Esophagus (tissue), 2 donors: ENCODE measurements around the gene AGAP3. TPM values are rescaled to one million over a fixed set of nuclear protein-coding genes. Genes with fewer than 3 reads are reported as not detected.

ENCODE experiments used
- H3K27ac ChIP-seq, 2 donors: one replicate each; pipeline ENCODE4 v1.5.1; 2013; ENCODE audit warnings: low read depth in 2 of 2, mild to moderate bottlenecking in 2 of 2, inconsistent platforms in 1 of 2, low read length in 1 of 2, moderate library complexity in 1 of 2
- H3K27me3 ChIP-seq, 2 donors: one replicate each; pipeline ENCODE4 v1.6.1; 2013; ENCODE audit warnings: low read length in 2 of 2, control low read depth in 1 of 2, mild to moderate bottlenecking in 1 of 2; ENCODE audit not compliant: insufficient read depth in 2 of 2, control insufficient read depth in 1 of 2
- H3K36me3 ChIP-seq, 2 donors: one replicate each; pipeline ENCODE4 v1.6.1; 2013; ENCODE audit warnings: low read length in 1 of 2; ENCODE audit not compliant: control insufficient read depth in 2 of 2, insufficient read depth in 2 of 2
- H3K4me1 ChIP-seq, 2 donors: one replicate each; pipeline ENCODE4 v1.6.1; 2013; ENCODE audit warnings: low read length in 1 of 2; ENCODE audit not compliant: control insufficient read depth in 2 of 2, insufficient read depth in 2 of 2
- H3K4me3 ChIP-seq, 2 donors: one replicate each; pipeline ENCODE4 v1.5.1; 2013; ENCODE audit warnings: low read length in 2 of 2, mild to moderate bottlenecking in 2 of 2, low read depth in 1 of 2, moderate library complexity in 1 of 2
- H3K9me3 ChIP-seq, 2 donors: one replicate each; pipeline ENCODE4 v1.6.1; 2013; ENCODE audit warnings: mild to moderate bottlenecking in 2 of 2, low read depth in 1 of 2, low read length in 1 of 2, moderate library complexity in 1 of 2; ENCODE audit not compliant: control insufficient read depth in 2 of 2, insufficient read depth in 1 of 2
- WGBS, 2 donors: extraction: QIAGEN DNeasy Blood & Tissue Kit; methylation state at CpG; one replicate each; pipeline ENCODE4 v1.1.7; 2013; 5-methylcytosine and 5-hydroxymethylcytosine counted together
- polyA plus RNA-seq, 2 donors: library from polyadenylated mRNA; stranded (reverse); fragments of 200-250 nt; gene quantifications; one replicate each; pipeline ENCODE4 v1.2.3, GENCODE V29; 2013
- donor health status: healthy with polysubstance abuse.
- donor health status: Bipolar disorder and iron deficiency.

AGAP3 gene
- polyA plus RNA-seq, 2 donors = 60.8 to 98.8 TPM

DNA sequence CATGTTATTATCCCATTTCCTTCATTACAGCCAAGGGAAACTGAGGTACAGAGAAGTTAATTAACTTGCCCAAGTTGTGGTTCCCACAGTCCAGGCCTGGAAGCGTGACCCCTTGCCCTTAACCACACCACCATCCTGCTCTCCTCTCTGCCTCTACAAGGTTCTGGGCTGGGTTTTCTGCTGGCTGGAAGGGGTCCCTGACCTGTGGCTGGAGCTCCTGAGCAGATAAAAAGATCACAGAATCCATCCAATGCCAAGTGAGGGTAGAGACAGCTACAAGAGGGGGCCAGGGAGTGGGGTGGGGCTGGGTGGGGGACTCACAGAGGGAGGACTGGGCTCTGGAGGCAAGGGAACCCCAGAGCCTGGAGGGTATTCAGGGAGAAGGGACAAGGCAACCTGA lies 91.0 kb downstream of the AGAP3 start:
- no peak overlapping the region for H3K27ac ChIP-seq
- peaks cover 0 to 5% of the 10 kb centered on the region in 2 donors for H3K9me3 ChIP-seq
- H3K36me3 ChIP-seq = no peaks in the 10 kb centered on the region
- H3K27me3 ChIP-seq = no peaks in the 10 kb centered on the region
- H3K4me1 ChIP-seq = no peaks in the 10 kb centered on the region
- WGBS, 2 donors = 88% methylated on average over 1 of the region's 1 CpG
- no peak overlapping the region for H3K4me3 ChIP-seq

DNA sequence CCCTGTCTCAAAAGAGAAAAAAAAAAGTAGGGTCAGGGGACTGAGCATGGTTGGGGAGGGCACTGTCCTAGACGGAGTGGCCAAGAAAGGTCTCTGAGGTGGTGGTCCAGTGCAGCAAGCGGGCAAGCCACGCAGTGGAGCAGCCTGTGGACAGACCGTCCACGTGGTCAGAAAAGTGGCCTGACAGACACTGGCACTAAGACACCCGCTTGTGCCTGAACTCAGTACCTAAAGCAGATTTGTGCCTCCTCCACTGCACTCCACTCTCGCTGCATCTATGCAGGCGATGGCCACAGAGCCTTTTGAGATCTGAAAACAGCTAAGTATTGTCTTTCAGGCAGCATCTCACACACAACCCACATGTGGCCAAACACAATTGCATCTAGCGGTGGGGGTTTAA lies 92.0 kb downstream of the AGAP3 start:
- H3K9me3 ChIP-seq = peaks cover 0 to 5% of the 10 kb centered on the region in 2 donors
- no peak overlapping the region for H3K4me3 ChIP-seq
- no peaks in the 10 kb centered on the region for H3K27me3 ChIP-seq
- WGBS, 2 donors = 93 to 94% methylated on average over 9 of the region's 9 CpGs
- H3K36me3 ChIP-seq = no peaks in the 10 kb centered on the region
- no peaks in the 10 kb centered on the region for H3K4me1 ChIP-seq
- no peak overlapping the region for H3K27ac ChIP-seq

DNA sequence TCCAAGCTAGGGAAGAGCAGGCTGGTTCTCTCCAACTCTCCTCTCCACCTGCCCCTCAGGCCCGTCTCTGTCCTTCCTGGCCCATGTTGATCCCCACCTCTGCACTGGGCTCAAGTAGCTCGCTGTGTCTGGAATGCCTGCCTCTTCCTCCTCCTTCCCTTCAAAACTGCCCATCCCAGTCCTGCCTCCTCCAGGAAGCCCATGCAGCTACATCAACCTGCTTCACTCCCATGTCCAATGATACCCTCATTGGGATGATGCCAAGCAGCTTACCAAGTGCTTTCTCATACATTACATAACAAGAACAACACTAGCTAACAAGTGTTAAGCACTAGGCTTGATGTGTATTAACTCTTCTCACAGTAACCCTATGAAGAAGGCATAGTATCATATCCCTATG lies 92.6 kb downstream of the AGAP3 start:
- Histone ChIP-seq H3K36me3 (no peaks in the 10 kb centered on the region), H3K4me1 (no peaks in the 10 kb centered on the region), H3K27me3 (no peaks in the 10 kb centered on the region), H3K4me3 (no peak overlapping the region), H3K27ac (no peak overlapping the region), H3K9me3 (peaks cover 0 to 5% of the 10 kb centered on the region in 2 donors)
- 57 to 75% methylated on average over 2 of the region's 2 CpGs for WGBS, 2 donors

DNA sequence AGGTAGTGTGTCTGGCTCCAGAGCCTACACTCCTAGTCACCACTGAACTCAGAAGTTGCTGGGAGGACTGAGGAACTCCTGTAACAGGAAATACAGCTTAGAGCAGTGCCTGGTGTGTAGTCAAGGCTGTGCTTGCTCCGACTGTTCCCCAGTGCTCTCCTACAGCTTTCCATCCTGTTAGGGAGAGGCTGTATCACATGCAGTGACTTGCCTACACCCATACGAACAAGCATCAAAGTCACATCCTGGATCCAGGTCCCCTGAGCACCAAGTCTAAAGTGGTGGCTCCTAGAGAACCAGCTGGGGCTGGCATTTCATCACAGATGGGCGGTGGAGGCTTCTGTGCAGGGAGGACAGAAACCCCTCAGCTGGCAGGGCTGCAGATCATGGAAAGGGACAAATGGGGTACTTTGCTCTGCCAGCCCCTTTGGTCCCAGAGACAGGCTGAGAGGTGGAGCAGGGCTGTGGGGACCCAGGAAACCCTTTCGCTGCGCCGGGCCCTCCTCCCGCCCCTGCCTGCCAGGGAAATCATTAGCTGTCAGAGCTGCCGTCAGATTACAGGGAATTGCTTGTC lies 93.1 kb downstream of the AGAP3 start:
- no peak overlapping the region for H3K27ac ChIP-seq
- no peaks in the 10 kb centered on the region for H3K36me3 ChIP-seq
- H3K4me3 ChIP-seq = no peak overlapping the region
- H3K27me3 ChIP-seq = no peaks in the 10 kb centered on the region
- peaks cover 0 to 3% of the 10 kb centered on the region in 2 donors for H3K9me3 ChIP-seq
- WGBS, 2 donors = 74 to 76% methylated on average over 8 of the region's 8 CpGs
- no peaks in the 10 kb centered on the region for H3K4me1 ChIP-seq

- H3K36me3 ChIP-seq = no peaks in the 10 kb centered on the region
- no peak overlapping the region for H3K4me3 ChIP-seq
- H3K9me3 ChIP-seq = peaks cover 0 to 3% of the 10 kb centered on the region in 2 donors
- no peaks in the 10 kb centered on the region for H3K27me3 ChIP-seq
- WGBS, 2 donors = 75 to 83% methylated on average over 4 of the region's 4 CpGs
- H3K27ac ChIP-seq = no peak overlapping the region
- no peaks in the 10 kb centered on the region for H3K4me1 ChIP-seq
These were observed 93.7 kb downstream of the AGAP3 start for GRCh38 chr7:151179946-151180345.

DNA sequence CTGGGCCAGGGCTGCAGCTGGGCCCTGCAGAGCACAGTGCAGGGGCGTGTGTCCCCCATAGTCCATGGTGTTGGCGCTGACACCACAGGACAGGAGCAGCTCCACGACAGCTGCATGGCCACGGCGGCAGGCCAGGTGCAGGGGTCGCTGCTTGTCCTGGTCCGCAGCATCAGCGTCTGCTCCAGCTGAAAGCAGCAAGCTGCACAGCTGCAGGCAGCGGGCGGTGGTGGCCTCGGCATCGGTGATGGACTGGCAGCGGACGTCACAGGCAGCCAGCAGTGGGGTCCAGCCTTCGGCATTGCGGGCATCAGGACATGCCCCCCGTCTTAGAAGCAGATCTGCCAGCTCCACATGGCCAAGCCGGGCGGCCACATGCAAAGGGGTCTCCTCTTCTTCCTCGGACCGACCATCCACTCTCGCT lies 94.7 kb downstream of the AGAP3 start:
- Histone ChIP-seq H3K4me1 (no peaks in the 10 kb centered on the region), H3K27me3 (no peaks in the 10 kb centered on the region), H3K36me3 (no peaks in the 10 kb centered on the region), H3K4me3 (no peak overlapping the region), H3K9me3 (no peaks in the 10 kb centered on the region), H3K27ac (no peak overlapping the region)
- WGBS, 2 donors = 81 to 84% methylated on average over 22 of the region's 22 CpGs

- Histone ChIP-seq H3K9me3 (no peaks in the 10 kb centered on the region), H3K27me3 (no peaks in the 10 kb centered on the region), H3K4me3 (no peak overlapping the region), H3K36me3 (no peaks in the 10 kb centered on the region), H3K4me1 (no peaks in the 10 kb centered on the region), H3K27ac (no peak overlapping the region)
- WGBS, 2 donors = 83 to 88% methylated on average over 16 of the region's 16 CpGs
These were observed 99.7 kb downstream of the AGAP3 start for GRCh38 chr7:151185762-151186639.

DNA sequence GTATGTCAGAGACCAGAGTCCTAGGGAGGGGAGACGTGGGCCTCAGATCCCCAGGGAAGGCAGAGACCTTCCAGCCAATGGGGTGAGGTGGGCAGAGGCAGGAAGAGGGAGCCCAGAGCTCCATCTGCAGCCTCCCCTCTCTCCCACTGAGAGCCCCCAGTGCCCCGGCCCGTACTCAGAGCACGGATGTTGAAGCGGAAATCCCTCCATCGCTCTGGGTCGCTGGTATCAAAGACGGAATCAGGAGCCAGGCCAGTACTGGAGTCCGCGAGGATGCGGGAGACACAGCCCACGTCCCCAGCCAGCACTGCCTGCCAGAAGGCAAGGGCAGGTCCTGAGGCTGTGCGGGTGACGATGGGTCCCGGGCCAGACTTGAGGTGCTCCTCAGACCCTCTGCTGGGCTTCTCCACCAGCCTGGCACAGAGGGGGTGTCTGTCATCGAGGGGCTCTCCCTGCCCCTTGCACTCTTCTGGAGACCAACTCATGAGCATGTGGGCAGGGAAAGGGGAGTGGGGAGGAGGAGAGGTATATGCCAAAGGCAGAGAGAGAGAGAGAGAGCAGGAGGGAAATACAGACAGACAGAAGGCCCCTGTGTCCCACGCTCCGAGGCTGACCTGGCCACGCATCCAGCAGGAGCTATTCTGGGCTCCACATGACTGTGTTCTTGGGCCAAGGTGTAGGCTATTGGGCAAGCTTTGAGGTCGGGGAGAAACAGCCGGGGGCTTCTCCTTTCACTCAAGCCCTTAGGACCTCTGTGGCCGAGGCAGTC lies 100.5 kb downstream of the AGAP3 start, which contains the start of gene ASB10:
ASB10 (minus strand) TSS at position 611 of the 769 bp plus-strand sequence; CDS start at position 491, 120 bp downstream.
- 78 to 83% methylated on average over 22 of the region's 22 CpGs for WGBS, 2 donors
- H3K4me1 ChIP-seq = no peaks in the 10 kb centered on the region

GRCh38 chr7:151187409-151188251 lies 101.4 kb downstream of the AGAP3 start:
- no peaks in the 10 kb centered on the region for H3K4me1 ChIP-seq
- H3K27me3 ChIP-seq = no peaks in the 10 kb centered on the region
- H3K4me3 ChIP-seq = no peak overlapping the region
- H3K9me3 ChIP-seq = no peaks in the 10 kb centered on the region
- H3K27ac ChIP-seq = no peak overlapping the region
- 72 to 77% methylated on average over 22 of the region's 22 CpGs for WGBS, 2 donors
- H3K36me3 ChIP-seq = no peaks in the 10 kb centered on the region

More for the DNA sequence above, 100.5 kb downstream of the AGAP3 start, which contains the start of gene ASB10:
- Histone ChIP-seq H3K9me3 (no peaks in the 10 kb centered on the region), H3K27ac (no peak within 1 kb of the TSS), H3K27me3 (no peaks in the 10 kb centered on the region), H3K4me3 (no peak within 1 kb of the TSS), H3K36me3 (no peaks in the 10 kb centered on the region)
